ENCODE data around the gene PRELID3B. TPM values are rescaled to one million over a fixed set of nuclear protein-coding genes. Genes with fewer than 3 reads are reported as not detected.

PRELID3B gene
- total RNA-seq, 1 experiment from 2014 or later, result 52.6 TPM

DNA sequence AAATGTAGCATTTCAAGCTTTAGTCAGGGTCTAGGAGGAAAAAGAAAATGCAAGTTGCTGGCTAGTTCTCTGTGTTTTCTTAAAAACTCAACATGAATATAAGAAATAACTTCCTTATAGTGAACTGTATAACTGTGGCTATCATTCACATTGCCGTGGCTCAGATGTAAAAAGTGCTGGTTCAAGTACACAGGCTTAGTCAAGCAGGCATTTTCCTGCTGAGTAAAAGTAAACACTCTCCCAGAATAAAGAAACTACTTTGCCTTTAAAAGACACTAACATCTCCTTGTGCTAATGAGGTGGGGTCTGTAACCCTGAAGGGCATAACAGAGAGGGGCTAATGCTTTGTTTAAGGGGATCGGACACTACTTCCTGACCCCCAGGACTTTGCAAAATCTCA lies 13.8 kb downstream of the PRELID3B start:
- no peak overlapping the region for H3K27ac Mint-ChIP-seq
- Histone ChIP-seq H3K4me2 (ENCODE audit: insufficient read depth, insufficient read length, low read length) (no peak overlapping the region), H3T11ph (ENCODE audit: low read length) (no peak overlapping the region), H3K27ac (ENCODE audit: insufficient read length, low read depth, low read length) (no peak overlapping the region), H4K91ac (ENCODE audit: insufficient read length, low read depth, low read length) (no peak overlapping the region), H3K79me1 (ENCODE audit: insufficient read depth, low read depth, low read length, poor library complexity, severe bottlenecking) (no peaks in the 10 kb centered on the region), H3K9me3 (ENCODE audit: control insufficient read depth, low read depth, low read length) (no peaks in the 10 kb centered on the region), H3K4ac (ENCODE audit: low read depth, low read length) (no peak overlapping the region), H3K14ac (ENCODE audit: insufficient read depth, low read length) (no peak overlapping the region), H2AFZ (ENCODE audit: low read length) (no peak overlapping the region), H3K18ac (ENCODE audit: insufficient read length, low read depth, low read length) (no peak overlapping the region), H4K5ac (ENCODE audit: insufficient read length, low read depth, low read length) (no peak overlapping the region), H3K23me2 (ENCODE audit: insufficient read length, low read depth, low read length, poor library complexity, severe bottlenecking) (peaks cover 8% of the 10 kb centered on the region), H3K56ac (ENCODE audit: insufficient read length, low read depth, low read length) (no peak overlapping the region), H3K27me3 (ENCODE audit: insufficient read depth, low read length) (no peaks in the 10 kb centered on the region), H3K9ac (ENCODE audit: extremely low read depth, insufficient read length, low read length) (no peak overlapping the region), H4K8ac (replicated peaks; ENCODE audit: insufficient read length, low read depth, low read length) (no peak overlapping the region), H4K20me1 (ENCODE audit: control insufficient read depth, insufficient read depth, insufficient read length) (no peaks in the 10 kb centered on the region), H2BK20ac (ENCODE audit: low read depth, low read length, poor library complexity, severe bottlenecking) (no peak overlapping the region), H2AK5ac (ENCODE audit: insufficient read length, low read length) (no peak overlapping the region), H3K79me2 (ENCODE audit: insufficient read depth, low read length) (peaks cover 4% of the 10 kb centered on the region; the same call in 1 of the 2 replicates), H2BK12ac (ENCODE audit: insufficient read length, low read depth, low read length) (no peak overlapping the region), H2BK15ac (ENCODE audit: low read depth, low read length) (no peak overlapping the region), H3K4me1 (ENCODE audit: insufficient read depth, low read length) (peaks cover 3% of the 10 kb centered on the region), H2BK5ac (ENCODE audit: insufficient read length, low read length) (no peak overlapping the region), H3K23ac (ENCODE audit: insufficient read length, low read depth, low read length) (no peak overlapping the region), H2BK120ac (ENCODE audit: low read depth, low read length, poor library complexity, severe bottlenecking) (no peak overlapping the region)
- peaks cover 34% of the 10 kb centered on the region for H3K27me3 Mint-ChIP-seq (ENCODE audit: low read depth)
- no peaks in the 10 kb centered on the region for H3K9me3 Mint-ChIP-seq
- no peak for DNase-seq
- H3K36me3 Mint-ChIP-seq (ENCODE audit: insufficient read depth in 1 of 3, low read depth in 3 of 3), result peaks cover 32 to 68% (median 52%) of the 10 kb centered on the region in 3 experiments
- peaks cover 30 to 44% of the 10 kb centered on the region in 2 experiments for H3K4me1 Mint-ChIP-seq
- WGBS (ENCODE audit: extremely low coverage, insufficient read length, low lambda C conversion rate), result no CpG with 5 or more reads among the region's 2 CpGs
- H3K4me3 Mint-ChIP-seq, result no peak overlapping the region
- TF ChIP-seq, protein P1, sequence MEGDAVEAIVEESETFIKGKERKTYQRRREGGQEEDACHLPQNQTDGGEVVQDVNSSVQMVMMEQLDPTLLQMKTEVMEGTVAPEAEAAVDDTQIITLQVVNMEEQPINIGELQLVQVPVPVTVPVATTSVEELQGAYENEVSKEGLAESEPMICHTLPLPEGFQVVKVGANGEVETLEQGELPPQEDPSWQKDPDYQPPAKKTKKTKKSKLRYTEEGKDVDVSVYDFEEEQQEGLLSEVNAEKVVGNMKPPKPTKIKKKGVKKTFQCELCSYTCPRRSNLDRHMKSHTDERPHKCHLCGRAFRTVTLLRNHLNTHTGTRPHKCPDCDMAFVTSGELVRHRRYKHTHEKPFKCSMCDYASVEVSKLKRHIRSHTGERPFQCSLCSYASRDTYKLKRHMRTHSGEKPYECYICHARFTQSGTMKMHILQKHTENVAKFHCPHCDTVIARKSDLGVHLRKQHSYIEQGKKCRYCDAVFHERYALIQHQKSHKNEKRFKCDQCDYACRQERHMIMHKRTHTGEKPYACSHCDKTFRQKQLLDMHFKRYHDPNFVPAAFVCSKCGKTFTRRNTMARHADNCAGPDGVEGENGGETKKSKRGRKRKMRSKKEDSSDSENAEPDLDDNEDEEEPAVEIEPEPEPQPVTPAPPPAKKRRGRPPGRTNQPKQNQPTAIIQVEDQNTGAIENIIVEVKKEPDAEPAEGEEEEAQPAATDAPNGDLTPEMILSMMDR (conservative IDR thresholded peaks at IDR 0.05), result no peak
